NCI-H2196 (cell line): ENCODE measurements around the gene SFXN1.
"Not testable (repeated sequence)": the region's sequence is repeated elsewhere in the genome, so short reads cannot be mapped to it uniquely, and the experiment has no call there.

Experiments used
- DNase-seq: peaks from one replicate; lab custom pipeline; 2025; ENCODE audit not compliant: unreplicated experiment; lab: John Stamatoyannopoulos, UW

SFXN1 gene

GRCh38 chr5:175493260-175493659 is 14.9 kb downstream of the SFXN1 start:
- DNase-seq = no peak

DNA sequence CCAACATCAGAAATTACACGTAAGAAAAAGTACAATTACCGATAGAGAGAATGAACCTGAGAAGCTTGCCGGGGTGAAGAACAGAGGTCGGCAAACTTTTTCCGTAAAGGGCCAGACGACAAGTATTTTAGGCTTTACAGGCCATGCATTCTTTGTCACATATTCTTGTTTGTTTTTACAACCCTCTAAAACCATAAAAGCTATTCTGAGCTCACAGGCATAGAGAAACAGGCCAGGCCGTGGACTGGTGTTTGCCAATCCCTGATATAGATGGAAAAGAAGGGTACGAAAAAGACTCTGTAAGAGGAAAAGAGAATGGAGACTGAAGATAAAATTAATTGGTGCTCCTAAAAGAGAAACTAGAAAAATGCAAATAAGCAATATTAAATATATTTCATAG is 15.4 kb downstream of the SFXN1 start:
- no peak for DNase-seq

DNA sequence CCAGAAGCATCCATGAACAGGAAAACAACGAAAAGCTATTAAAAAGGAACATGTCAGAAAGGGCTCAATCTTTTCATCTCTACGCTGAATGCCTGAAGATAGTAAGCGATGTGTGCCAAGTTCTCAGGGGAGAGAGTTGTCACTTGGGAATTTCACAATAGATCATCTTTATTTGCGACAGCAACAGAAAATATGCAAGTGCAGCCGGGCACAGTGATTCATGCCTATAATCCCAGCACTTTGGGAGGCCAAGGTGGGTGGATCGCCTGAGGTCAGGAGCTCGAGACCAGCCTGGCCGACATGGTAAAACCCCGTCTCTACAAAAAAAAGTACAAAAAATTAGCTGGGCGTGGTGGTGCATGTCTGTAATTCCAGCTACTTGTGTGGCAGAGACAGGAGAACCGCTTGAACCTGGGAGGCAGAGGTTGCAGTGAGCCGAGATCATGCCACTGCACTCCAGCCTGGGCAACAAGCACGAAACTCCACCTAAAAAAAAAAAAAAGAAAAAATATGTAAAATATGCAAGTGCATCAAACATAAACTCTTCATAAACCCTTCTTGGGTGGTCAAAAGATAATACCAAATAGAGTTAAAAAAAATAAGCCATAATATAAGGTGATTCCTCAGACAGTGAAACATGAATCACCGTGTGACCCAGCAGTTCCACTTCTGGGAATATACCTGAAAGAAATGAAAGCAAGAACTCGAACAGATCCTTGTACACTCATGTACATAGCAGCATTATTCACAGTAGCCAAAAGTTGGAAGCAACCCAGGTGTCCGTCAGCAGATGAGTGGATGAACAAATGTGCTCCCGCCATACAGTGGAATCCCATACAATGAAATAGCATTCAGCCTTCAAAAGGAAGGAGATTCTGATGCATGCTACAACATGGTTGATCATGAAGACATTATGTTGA is 16.2 kb downstream of the SFXN1 start:
- DNase-seq = no peak

DNA sequence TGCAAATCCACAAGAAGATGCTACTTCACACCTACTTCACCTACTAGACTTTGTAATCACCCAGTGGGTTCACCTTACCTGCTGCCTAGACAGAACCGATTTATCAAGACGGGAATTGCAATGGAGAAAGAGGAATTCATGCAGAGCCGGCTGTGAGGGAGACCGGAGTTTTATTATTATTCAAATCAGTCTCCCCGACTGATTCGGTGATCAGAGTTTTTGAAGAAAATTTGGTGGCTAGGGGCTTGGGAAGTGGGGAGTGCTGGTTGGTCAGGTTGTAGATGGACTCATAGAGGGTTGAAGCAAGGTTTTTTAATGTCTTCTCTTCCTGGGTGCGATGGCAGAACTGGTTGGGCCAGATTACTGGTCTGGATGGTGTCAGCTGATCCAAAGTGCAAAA is 23.4 kb downstream of the SFXN1 start:
- no peak for DNase-seq

- DNase-seq = not testable (repeated sequence)
Observed at GRCh38 chr5:175507671-175508070, 29.3 kb downstream of the SFXN1 start.

DNA sequence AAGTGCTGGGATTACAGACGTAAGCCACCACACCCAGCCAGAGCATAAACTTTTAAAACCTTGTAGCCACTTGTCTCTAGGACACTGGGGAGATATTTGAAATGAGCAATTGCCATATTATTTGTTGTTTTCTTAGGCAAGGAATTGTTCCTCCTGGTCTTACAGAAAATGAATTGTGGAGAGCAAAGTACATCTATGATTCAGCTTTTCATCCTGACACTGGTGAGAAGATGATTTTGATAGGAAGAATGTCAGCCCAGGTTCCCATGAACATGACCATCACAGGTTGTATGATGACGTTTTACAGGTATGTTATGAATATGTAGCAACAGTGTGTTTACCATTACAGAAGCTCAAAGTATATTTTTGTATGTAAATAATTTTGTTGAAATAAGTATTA is 30.5 kb downstream of the SFXN1 start:
- DNase-seq = no peak

DNA sequence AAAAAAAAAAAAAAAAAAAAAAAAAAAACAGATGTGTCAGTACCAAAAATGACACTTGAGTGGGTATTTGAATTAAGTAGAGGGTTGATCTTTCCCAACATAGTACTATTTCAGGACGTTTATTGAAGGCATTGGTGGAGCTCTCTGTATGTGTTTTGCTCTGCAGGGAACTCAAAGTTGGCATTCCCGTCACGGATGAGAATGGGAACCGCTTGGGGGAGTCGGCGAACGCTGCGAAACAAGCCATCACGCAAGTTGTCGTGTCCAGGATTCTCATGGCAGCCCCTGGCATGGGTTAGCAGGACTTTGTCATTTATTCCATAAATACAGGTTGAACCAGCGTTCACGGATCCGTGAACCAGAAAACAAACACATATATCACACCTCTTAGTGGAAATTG is 34.9 kb downstream of the SFXN1 start:
- DNase-seq = no peak

DNA sequence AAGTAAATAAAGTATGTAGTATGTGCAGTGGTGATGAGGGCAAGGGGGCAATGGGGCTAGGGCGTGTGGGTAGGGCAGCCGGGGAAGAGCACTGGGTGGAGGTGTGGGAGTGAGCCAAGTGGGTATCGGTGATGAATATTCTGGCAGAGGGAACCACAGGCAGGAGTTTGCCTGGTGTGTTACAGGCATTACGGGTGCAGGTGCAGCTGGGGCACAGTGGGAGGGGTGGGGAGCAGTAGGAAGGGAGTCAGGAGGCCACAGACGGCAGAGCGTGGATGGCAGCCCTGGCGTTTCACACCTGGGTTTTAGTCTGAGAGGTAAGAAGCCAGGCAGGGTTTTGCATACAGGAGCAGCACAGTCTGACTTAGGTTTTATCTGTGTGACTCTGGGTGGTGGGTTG is 35.4 kb downstream of the SFXN1 start:
- DNase-seq = no peak

DNA sequence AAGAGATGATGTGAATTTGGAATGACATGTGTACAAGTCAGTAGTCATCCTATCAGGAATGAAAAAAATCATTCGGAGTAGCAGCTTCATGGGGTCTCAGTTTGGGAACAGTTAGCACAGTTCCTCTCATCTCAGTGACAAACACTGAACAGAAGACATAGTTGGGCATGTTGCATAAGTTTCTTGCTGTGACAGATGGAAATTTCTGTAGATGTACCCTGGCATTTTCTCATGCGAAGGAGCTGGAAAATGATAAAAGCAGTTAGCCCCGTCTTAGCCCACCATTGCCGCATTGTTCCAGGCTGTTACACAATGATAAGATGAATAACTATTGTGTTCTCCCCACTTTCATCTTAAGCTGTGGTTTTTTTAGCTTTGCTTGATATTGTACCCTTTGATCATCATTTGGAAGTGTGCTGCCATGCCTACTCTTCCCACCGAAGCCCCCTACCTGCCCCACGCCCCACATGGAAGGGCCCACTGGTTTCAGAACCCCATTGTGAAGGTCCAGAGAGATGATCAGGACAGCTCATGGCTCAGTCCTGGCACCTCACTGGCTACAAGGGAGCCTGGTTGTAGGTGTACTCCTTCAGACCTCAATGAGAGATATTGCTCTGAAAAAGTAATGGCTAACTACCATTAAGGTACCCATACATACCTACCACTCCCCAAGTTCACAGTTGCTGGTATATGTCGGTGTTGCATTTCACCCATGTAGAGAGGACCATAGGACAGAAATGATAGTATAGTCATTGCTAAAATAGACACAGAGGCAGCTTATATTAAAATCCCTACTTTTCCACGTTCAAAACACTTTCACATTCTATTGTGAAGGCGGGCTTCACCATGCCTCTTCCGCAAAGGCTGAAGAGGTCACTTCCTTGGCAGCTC is 38.8 kb downstream of the SFXN1 start:
- no peak for DNase-seq

DNA sequence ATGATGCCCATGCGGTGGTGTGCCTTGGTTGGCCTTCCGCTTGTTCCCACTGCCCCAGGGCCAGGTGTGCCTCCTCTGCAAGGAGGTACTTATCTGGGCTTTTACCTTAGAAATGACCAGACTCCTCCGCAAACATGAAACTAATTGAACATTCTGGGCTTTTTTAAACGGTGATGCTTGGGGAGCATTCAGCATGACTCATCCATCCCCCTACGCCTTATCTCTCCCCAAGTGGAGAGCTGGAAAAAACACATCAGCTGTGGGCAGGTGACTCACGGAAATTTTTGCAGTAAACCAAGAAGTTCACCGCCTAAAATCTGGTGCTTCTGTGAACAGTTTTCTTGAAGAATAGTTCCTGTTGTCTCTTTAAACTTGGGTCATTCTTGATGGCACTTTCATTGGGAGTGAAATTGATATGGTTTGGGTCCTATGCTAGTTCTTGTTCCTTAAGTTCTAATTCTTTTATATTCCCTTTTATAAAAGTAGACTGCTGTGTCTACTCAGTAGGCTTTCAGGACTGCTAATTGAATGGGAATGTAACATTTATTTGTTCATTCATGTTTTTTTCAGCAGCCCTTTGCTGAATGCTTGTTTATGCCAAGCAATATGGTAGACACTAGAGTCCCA is 39.6 kb downstream of the SFXN1 start:
- no peak for DNase-seq

DNA sequence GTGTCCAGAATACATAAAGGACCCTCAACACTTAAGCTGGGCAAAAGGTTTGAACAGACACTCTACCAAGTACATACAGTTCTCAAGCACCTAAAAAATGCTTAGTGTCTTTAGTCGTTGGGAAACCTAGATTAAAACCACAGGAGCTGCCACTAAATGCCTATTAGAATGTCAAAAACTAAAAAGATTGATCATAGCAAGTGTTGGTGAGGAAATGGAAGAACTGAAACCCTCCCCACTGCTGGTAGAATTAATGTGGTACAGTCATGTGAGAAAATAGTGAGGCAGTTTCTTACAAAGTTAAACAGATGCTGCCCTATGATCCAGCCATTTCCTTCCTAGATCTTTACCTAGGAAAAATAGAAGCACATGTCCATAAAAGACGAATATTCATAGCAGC is 40.6 kb downstream of the SFXN1 start:
- DNase-seq = no peak

DNA sequence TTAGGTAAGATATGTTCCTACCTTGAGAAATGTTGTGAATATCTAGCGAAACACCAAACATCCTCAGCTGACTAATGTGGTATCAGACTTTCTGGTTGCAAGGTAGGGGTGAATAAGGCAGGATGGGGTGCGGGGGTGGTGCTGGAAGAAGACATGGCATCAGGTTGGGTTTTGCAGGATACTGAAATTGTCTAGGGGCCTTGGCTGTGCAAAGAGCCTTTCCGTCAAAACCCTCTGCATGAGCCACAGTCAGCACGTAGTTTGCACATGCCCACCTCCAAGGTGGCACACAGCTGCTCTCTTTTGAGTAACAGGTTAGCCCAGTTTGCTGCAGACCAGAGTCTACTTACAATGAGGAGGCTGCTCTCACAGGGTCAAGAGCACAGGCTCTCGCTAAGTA is 42.0 kb downstream of the SFXN1 start:
- no peak for DNase-seq

GRCh38 chr5:175520873-175521272 is 42.5 kb downstream of the SFXN1 start:
- no peak for DNase-seq

DNA sequence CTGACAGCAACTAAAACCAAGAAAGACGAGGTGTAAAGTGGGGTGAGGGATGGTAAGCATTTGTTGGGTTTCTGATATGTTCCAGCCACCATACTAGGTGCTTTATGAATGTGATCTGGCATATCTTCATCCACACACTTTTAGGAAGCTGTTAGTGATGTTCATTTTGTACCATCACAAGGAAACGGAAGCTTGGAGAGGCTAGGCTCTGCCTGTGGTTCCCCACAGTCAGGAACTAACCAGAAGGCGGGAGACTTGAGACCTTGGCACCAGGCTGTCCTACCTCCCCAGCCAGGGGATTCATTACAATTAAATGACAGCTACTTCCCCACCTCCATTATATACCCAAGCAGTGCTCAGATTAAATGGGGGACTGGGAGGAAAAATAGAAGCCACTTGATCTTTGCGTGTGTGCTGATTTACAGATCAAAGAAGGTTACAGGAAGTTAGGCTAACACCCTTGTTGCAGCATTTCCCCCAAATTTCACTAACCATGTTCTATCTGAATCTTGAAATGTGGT is 43.0 kb downstream of the SFXN1 start:
- no peak for DNase-seq

GRCh38 chr5:175523292-175523691 is 44.9 kb downstream of the SFXN1 start:
- no peak for DNase-seq

DNA sequence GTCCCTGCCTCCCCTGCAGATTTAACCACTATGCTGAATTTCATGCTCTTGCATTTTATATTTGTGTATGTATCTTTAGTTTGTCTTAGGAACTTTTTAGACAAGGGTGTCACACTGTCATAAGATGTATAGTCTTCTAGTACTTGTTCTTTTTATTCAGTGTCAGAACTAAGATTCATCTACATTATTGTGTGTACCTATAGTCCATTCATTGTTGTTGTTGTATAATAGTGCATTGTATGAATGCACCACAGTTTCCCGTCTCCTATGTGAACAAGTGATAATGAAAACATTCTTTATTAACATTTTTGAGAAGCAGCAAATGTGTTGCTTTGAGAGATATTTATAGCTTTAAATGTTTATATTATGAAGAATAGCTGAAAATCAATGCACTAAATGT is 45.9 kb downstream of the SFXN1 start:
- DNase-seq = no peak

DNA sequence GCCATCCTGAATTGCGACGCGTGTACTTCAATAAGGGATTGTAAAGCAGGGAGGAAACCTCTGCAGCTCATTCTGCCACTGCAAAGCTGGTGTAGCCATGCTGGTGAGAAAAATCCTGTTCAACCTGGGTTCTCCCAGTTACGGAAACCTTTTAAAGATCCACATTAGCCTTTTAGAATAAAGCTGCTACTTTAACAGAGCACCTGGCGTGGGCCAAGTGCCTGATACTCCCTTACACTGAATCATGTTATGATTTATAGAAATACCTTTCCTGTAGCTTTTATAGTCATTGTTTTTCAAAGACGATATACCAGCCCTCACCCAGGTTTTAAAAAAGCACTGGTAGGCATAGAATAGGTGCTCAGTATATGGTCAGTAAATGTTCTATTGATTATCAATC is 48.3 kb downstream of the SFXN1 start:
- no peak for DNase-seq

DNA sequence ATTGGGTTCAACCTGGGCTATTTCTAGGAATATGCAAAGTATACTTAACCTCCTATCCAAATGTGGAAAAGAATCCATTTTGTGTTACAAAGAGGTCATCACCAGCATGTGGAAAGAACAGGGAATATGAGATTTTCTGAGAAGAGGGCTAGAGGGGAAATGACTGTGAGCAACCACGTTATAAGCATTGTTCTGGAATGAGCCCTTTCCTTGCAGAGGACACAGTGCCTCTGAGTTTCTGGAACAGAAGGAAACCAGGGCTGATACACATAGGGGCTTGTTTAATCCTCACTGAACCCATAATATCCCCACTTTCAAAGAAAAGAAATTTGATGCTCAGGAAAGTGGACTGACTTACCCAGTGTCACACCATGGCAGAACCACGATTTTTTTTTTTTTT is 53.0 kb downstream of the SFXN1 start:
- no peak for DNase-seq

GRCh38 chr5:175534070-175534932 is 55.9 kb downstream of the SFXN1 start:
- DNase-seq = peak; percentile 82

DNA sequence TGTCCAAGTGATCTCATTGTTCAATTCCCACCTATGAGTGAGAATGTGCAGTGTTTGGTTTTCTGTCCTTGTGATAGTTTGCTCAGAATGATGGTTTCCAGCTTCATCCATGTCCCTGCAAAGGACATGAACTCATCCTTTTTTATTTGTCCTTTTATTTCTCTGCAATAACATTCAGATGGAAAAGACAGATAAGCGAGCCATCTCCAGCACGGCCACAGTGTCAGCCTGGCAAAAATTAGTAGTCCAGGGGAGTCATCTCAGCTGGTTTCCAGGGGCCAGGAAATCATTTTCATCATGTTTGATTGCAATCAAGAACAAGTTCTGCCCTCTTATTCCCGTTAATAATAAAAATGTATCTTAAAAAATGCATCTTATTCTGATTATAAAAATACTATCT is 57.0 kb downstream of the SFXN1 start:
- DNase-seq = not testable (repeated sequence)
